HL-60 (cell line): Measurements from ENCODE around the gene NFIB.

ENCODE experiments used
- DNase-seq, 2 experiments: peaks; one replicate each; pipeline ENCODE4 v3.0.0-alpha.2; 2010 to 2020; ENCODE audit warnings: low read depth in 1 of 2, low spot score in 1 of 2
- H3K27ac ChIP-seq: fragments of 250-450 bp; sonication (Bioruptor Pico); replicated peaks from 2 replicates; pipeline ENCODE4 v1.5.1; 2020; ENCODE audit warnings: mild to moderate bottlenecking, moderate library complexity
- H3K27me3 ChIP-seq: fragments of 250-450 bp; sonication (Bioruptor Pico); 2 replicates; pipeline ENCODE4 v1.5.1; 2021; ENCODE audit warnings: mild to moderate bottlenecking, moderate library complexity; ENCODE audit not compliant: insufficient read depth, poor library complexity, severe bottlenecking
- H3K4me3 ChIP-seq: replicated peaks from 2 replicates; pipeline ENCODE4 v1.5.1; 2011; ENCODE audit warnings: mild to moderate bottlenecking, control low read depth, low read length; ENCODE audit not compliant: insufficient read depth
- CTCF ChIP-seq: IDR thresholded peaks from one replicate; pipeline ENCODE4 v1.5.1; 2011; ENCODE audit warnings: low read length, control low read depth, inconsistent platforms; ENCODE audit not compliant: insufficient read depth
- GABPA ChIP-seq: IDR thresholded peaks from 2 replicates; pipeline ENCODE4 v1.6.1; 2012; ENCODE audit warnings: low read depth
- POLR2AphosphoS5 ChIP-seq: IDR thresholded peaks from 2 replicates; pipeline ENCODE4 v1.6.1; 2012; ENCODE audit warnings: low read depth
- REST ChIP-seq: IDR thresholded peaks from 2 replicates; pipeline ENCODE4 v1.6.1; 2012; ENCODE audit warnings: low read depth; ENCODE audit not compliant: insufficient replicate concordance
- SPI1 ChIP-seq: IDR thresholded peaks from 2 replicates; pipeline ENCODE4 v1.6.1; 2012; ENCODE audit warnings: low read depth, mild to moderate bottlenecking, borderline replicate concordance

Gene NFIB

GRCh38 chr9:14273696-14274121, 40.2 kb downstream of the NFIB start:
- DNase-seq, result no peak
- H3K4me3 ChIP-seq, result no peak overlapping the region
- no peak for TF ChIP-seq REST
- no peak for TF ChIP-seq CTCF
- TF ChIP-seq SPI1, result no peak
- no peak for TF ChIP-seq GABPA
- TF ChIP-seq POLR2AphosphoS5, result no peak
- no peaks in the 10 kb centered on the region for H3K27me3 ChIP-seq
- H3K27ac ChIP-seq, result no peak overlapping the region

- Histone ChIP-seq H3K4me3 (no peak overlapping the region), H3K27ac (no peak overlapping the region), H3K27me3 (no peaks in the 10 kb centered on the region)
- no peak for DNase-seq
- TF ChIP-seq SPI1 (no peak), POLR2AphosphoS5 (no peak), REST (no peak), CTCF (no peak), GABPA (no peak)
These were observed 40.9 kb downstream of the NFIB start for GRCh38 chr9:14272927-14273528.

- Histone ChIP-seq H3K27me3 (no peaks in the 10 kb centered on the region), H3K4me3 (no peak overlapping the region), H3K27ac (no peak overlapping the region)
- DNase-seq, result no peak
- no peak for TF ChIP-seq REST
- no peak for TF ChIP-seq CTCF
- TF ChIP-seq GABPA, result no peak
- TF ChIP-seq SPI1, result no peak
- no peak for TF ChIP-seq POLR2AphosphoS5
These were observed 42.8 kb downstream of the NFIB start for GRCh38 chr9:14271093-14271673.
